H1 (cell line): Measurements from ENCODE around the gene RPS15. TPM values are rescaled to one million over a fixed set of nuclear protein-coding genes. Genes with fewer than 3 reads are reported as not detected.

Source experiments
- CTCF ChIA-PET: fragments of 300-600 bp; sonication (Branson Sonifier 250); formaldehyde crosslinking; loops from one replicate; lab custom pipeline; 2021; ENCODE audit not compliant: partially characterized antibody; lab: Charles Lee
- POLR2A ChIA-PET: fragments of 300-600 bp; sonication (Branson Sonifier 250); formaldehyde crosslinking; loops from one replicate; lab custom pipeline; 2021; ENCODE audit warnings: inconsistent platforms; ENCODE audit not compliant: partially characterized antibody; lab: Charles Lee
- DNase-seq, 2 experiments: peaks; one replicate each; pipeline versions ENCODE4 v3.0.0 to v3.0.0-alpha.2; 2010 to 2022; ENCODE audit warnings: low spot score in 2 of 2, low read depth in 1 of 2, mixed read lengths in 1 of 2
- FAIRE-seq: peaks from 2 replicates; lab custom pipeline; 2011; peaks lifted over from hg19 to GRCh38; lab: Jason Lieb, UNC
- H2AFZ ChIP-seq: 2 replicates; pipeline ENCODE4 v1.8.1; 2012; ENCODE audit warnings: low read length, inconsistent platforms
- H2AK5ac ChIP-seq: 2 replicates; pipeline ENCODE4 v1.6.1; 2013; ENCODE audit warnings: low read depth, low read length
- H2BK120ac ChIP-seq: replicated peaks from 2 replicates; pipeline ENCODE3; 2013; ENCODE audit warnings: low read depth, low read length, inconsistent platforms
- H2BK12ac ChIP-seq: 2 replicates; pipeline ENCODE4 v1.6.1; 2013; ENCODE audit warnings: low read depth, low read length
- H2BK15ac ChIP-seq: 2 replicates; pipeline ENCODE4 v1.6.1; 2013; ENCODE audit warnings: low read length
- H2BK20ac ChIP-seq: 2 replicates; pipeline ENCODE4 v1.6.1; 2013; ENCODE audit warnings: low read length
- H2BK5ac ChIP-seq: 2 replicates; pipeline ENCODE4 v1.6.1; 2013; ENCODE audit warnings: low read depth, low read length
- H3K14ac ChIP-seq: 2 replicates; pipeline ENCODE4 v1.6.1; 2013; ENCODE audit warnings: inconsistent platforms; ENCODE audit not compliant: insufficient read length
- H3K18ac ChIP-seq: 2 replicates; pipeline ENCODE4 v1.6.1; 2013; ENCODE audit warnings: low read length; ENCODE audit errors: extremely low read depth
- H3K23ac ChIP-seq: 2 replicates; pipeline ENCODE4 v1.6.1; 2013; ENCODE audit warnings: inconsistent platforms; ENCODE audit not compliant: insufficient read length
- H3K23me2 ChIP-seq: 2 replicates; pipeline ENCODE4 v1.6.1; 2013; ENCODE audit warnings: low read depth, low read length
- H3K27ac ChIP-seq: 2 replicates; pipeline ENCODE4 v1.6.1; 2011; ENCODE audit warnings: low read depth, low read length, inconsistent platforms
- H3K27me3 ChIP-seq, 4 experiments: replicated peaks in 1 of 4; 1 replicate in 1 of 4; 2 replicates in 3 of 4; pipeline versions ENCODE4 v1.6.1 to v1.8.1; 2011 to 2013; ENCODE audit warnings: low read length in 3 of 4, mild to moderate bottlenecking in 3 of 4, inconsistent platforms in 2 of 4, mixed read lengths in 2 of 4, moderate library complexity in 1 of 4; ENCODE audit not compliant: control insufficient read depth in 3 of 4, insufficient read depth in 3 of 4; ENCODE audit errors: extremely low read depth in 1 of 4
- H3K36me3 ChIP-seq, 4 experiments: 2 replicates each; pipeline versions ENCODE4 v1.6.1 to v1.8.1; 2011 to 2013; ENCODE audit warnings: mild to moderate bottlenecking in 4 of 4, low read length in 3 of 4, moderate library complexity in 2 of 4, control low read depth in 1 of 4, inconsistent platforms in 1 of 4; ENCODE audit not compliant: insufficient read depth in 4 of 4, control insufficient read depth in 2 of 4
- H3K4ac ChIP-seq: replicated peaks from 2 replicates; pipeline ENCODE3; 2013; ENCODE audit warnings: low read length, low read depth, mixed read lengths, inconsistent platforms; ENCODE audit not compliant: insufficient read length
- H3K4me1 ChIP-seq, 4 experiments: replicated peaks in 1 of 4; 1 replicate in 1 of 4; 2 replicates in 3 of 4; pipeline versions ENCODE4 v1.6.1 to v1.8.1; 2011 to 2013; ENCODE audit warnings: low read length in 3 of 4, inconsistent platforms in 2 of 4, mixed read lengths in 1 of 4; ENCODE audit not compliant: insufficient read depth in 4 of 4, control insufficient read depth in 3 of 4
- H3K4me2 ChIP-seq, 2 experiments: 2 replicates each; pipeline versions ENCODE4 v1.6.1 to v1.8.1; 2011 to 2013; ENCODE audit warnings: low read depth in 2 of 2, low read length in 2 of 2, control low read depth in 1 of 2, inconsistent platforms in 1 of 2, mild to moderate bottlenecking in 1 of 2; ENCODE audit not compliant: insufficient read depth in 1 of 2
- H3K4me3 ChIP-seq, 4 experiments: fragments of 200-600, 300-600 bp in 1 of 4; sonication (generic), shearing (Covaris generic), sonication (Bioruptor Twin) in 1 of 4; 2 replicates each; pipeline versions ENCODE4 v1.5.1 to v1.8.1; 2011 to 2016; ENCODE audit warnings: low read length in 4 of 4, low read depth in 3 of 4, control low read depth in 2 of 4, inconsistent platforms in 2 of 4, mild to moderate bottlenecking in 2 of 4, mixed read lengths in 1 of 4, moderate library complexity in 1 of 4; ENCODE audit not compliant: insufficient read depth in 2 of 4; ENCODE audit errors: extremely low read depth in 1 of 4
- H3K56ac ChIP-seq: replicated peaks from 2 replicates; pipeline ENCODE3; 2013; ENCODE audit warnings: low read depth, mild to moderate bottlenecking, mixed read lengths, low read length, inconsistent platforms; ENCODE audit not compliant: insufficient read length
- H3K79me1 ChIP-seq: 2 replicates; pipeline ENCODE4 v1.6.1; 2013; ENCODE audit warnings: low read depth, low read length, control low read depth
- H3K79me2 ChIP-seq, 2 experiments: 2 replicates each; pipeline versions ENCODE4 v1.6.1 to v1.8.1; 2012 to 2013; ENCODE audit warnings: low read length in 2 of 2, mild to moderate bottlenecking in 2 of 2, inconsistent platforms in 1 of 2; ENCODE audit not compliant: insufficient read depth in 2 of 2, control insufficient read depth in 1 of 2
- H3K9ac ChIP-seq, 4 experiments: replicated peaks in 1 of 4; 1 replicate in 1 of 4; 2 replicates in 3 of 4; pipeline versions ENCODE4 v1.6.1 to v1.8.1; 2011 to 2013; ENCODE audit warnings: low read depth in 3 of 4, low read length in 3 of 4, control low read depth in 2 of 4, mild to moderate bottlenecking in 2 of 4, moderate library complexity in 2 of 4, inconsistent platforms in 1 of 4; ENCODE audit errors: extremely low read depth in 1 of 4
- H3K9me3 ChIP-seq, 2 experiments: 2 replicates each; pipeline versions ENCODE4 v1.6.1 to v1.8.1; 2012 to 2013; ENCODE audit warnings: mild to moderate bottlenecking in 2 of 2, moderate library complexity in 2 of 2, control low read depth in 1 of 2, inconsistent platforms in 1 of 2, low read depth in 1 of 2, low read length in 1 of 2, mixed read lengths in 1 of 2; ENCODE audit not compliant: insufficient read depth in 2 of 2
- H4K20me1 ChIP-seq, 2 experiments: replicated peaks in 1 of 2; 2 replicates each; pipeline versions ENCODE3 to v1.8.1; 2011 to 2013; ENCODE audit warnings: inconsistent platforms in 2 of 2, low read length in 2 of 2, mild to moderate bottlenecking in 1 of 2; ENCODE audit not compliant: insufficient read depth in 2 of 2, control insufficient read depth in 1 of 2
- H4K5ac ChIP-seq: 2 replicates; pipeline ENCODE4 v1.6.1; 2013; ENCODE audit warnings: low read length, low read depth, mixed read lengths, inconsistent platforms; ENCODE audit not compliant: insufficient read length
- H4K8ac ChIP-seq: 2 replicates; pipeline ENCODE4 v1.8.0; 2013; ENCODE audit warnings: mild to moderate bottlenecking, moderate library complexity, low read length, inconsistent platforms; ENCODE audit not compliant: insufficient read depth; ENCODE audit errors: extremely low read depth
- H4K91ac ChIP-seq: replicated peaks from 2 replicates; pipeline ENCODE3; 2013; ENCODE audit warnings: low read length, mixed read lengths, inconsistent platforms; ENCODE audit not compliant: insufficient read length
- CTCF ChIP-seq, 3 experiments: IDR thresholded peaks; 1 replicate in 2 of 3; 2 replicates in 1 of 3; pipeline versions ENCODE4 v1.5.1 to v1.6.1; 2011; ENCODE audit warnings: low read length in 3 of 3, mild to moderate bottlenecking in 3 of 3, inconsistent platforms in 2 of 3, low read depth in 1 of 3, moderate library complexity in 1 of 3; ENCODE audit not compliant: insufficient read depth in 1 of 3; ENCODE audit errors: control extremely low read depth in 1 of 3
- FOSL1 ChIP-seq: IDR thresholded peaks from 2 replicates; pipeline ENCODE4 v1.6.1; 2011; ENCODE audit warnings: mild to moderate bottlenecking, low read depth, low read length, moderate library complexity; ENCODE audit not compliant: insufficient read depth
- GTF2F1 ChIP-seq: IDR thresholded peaks from 2 replicates; pipeline ENCODE4 v1.6.1; 2012; ENCODE audit warnings: low read depth, low read length, improper control_type of control experiment, borderline replicate concordance
- HDAC6 ChIP-seq: IDR thresholded peaks from one replicate; pipeline ENCODE4 v1.7.1; 2012; ENCODE audit warnings: low read depth, mild to moderate bottlenecking, inconsistent platforms, low read length, moderate library complexity
- KDM4A ChIP-seq: IDR thresholded peaks from one replicate; pipeline ENCODE4 v1.7.1; 2012; ENCODE audit warnings: low read depth, mild to moderate bottlenecking, moderate library complexity, low read length, inconsistent platforms; ENCODE audit not compliant: severe bottlenecking
- POLR2AphosphoS5 ChIP-seq: IDR thresholded peaks from 2 replicates; pipeline ENCODE4 v1.6.1; 2011; ENCODE audit warnings: low read depth, low read length
- RXRA ChIP-seq: IDR thresholded peaks from 2 replicates; pipeline ENCODE4 v1.6.1; 2011; ENCODE audit warnings: low read depth, mild to moderate bottlenecking, low read length, moderate library complexity; ENCODE audit not compliant: insufficient read depth
- SIRT6 ChIP-seq: IDR thresholded peaks from one replicate; pipeline ENCODE4 v1.7.1; 2012; ENCODE audit warnings: low read length, inconsistent platforms
- YY1 ChIP-seq: IDR thresholded peaks from 2 replicates; pipeline ENCODE4 v1.6.1; 2011; ENCODE audit warnings: low read depth, mild to moderate bottlenecking, low read length
- WGBS, 2 experiments: shearing (Covaris generic) in 1 of 2; methylation state at CpG; one replicate each; pipeline versions ENCODE4 v1.1.6 to v1.1.7; 2013 to 2015; ENCODE audit warnings: low lambda C conversion rate in 2 of 2, mixed read lengths in 2 of 2, inconsistent platforms in 1 of 2, low coverage in 1 of 2, missing lambda C conversion rate in 1 of 2; ENCODE audit not compliant: insufficient replicate concordance in 2 of 2, insufficient coverage in 1 of 2, insufficient read length in 1 of 2; ENCODE audit errors: extremely low coverage in 1 of 2, missing lambda C conversion rate in 1 of 2; 5-methylcytosine and 5-hydroxymethylcytosine counted together
- polyA plus RNA-seq, 7 experiments: library from polyadenylated mRNA; depleted of rRNA in 3 of 7; stranded (reverse) in 5 of 7; unstranded in 2 of 7; fragments of >200 nt in 5 of 7; fragments of 200-250 nt in 2 of 7; gene quantifications; 1 replicate in 5 of 7; 2 replicates in 1 of 7; 4 replicates in 1 of 7; pipeline versions ENCODE4 v1.2.1 to v1.2.3, GENCODE V29; 2011 to 2013; ENCODE audit warnings: missing spikeins in 2 of 7, mixed read lengths in 2 of 7
- total RNA-seq: library from RNA; stranded (reverse); fragmentation: NEBNext Ultra II Directional; extraction: Animal tissue kit (Norgen Biotek cat#: 25700); gene quantifications from 2 replicates; pipeline ENCODE4 v1.2.1, GENCODE V29; 2021

Gene RPS15
- total and polyA plus RNA-seq, 2 of the 8 experiments (the other 6 are each of a cell fraction or from before 2014, with no cell fraction given): 1,562 to 3,890 TPM

- no peak overlapping the region for H3K18ac ChIP-seq
- no peaks in the 10 kb centered on the region for H3K36me3 ChIP-seq
- H3K56ac ChIP-seq: no peak overlapping the region
- no peak overlapping the region for H4K91ac ChIP-seq
- H3K4ac ChIP-seq: no peak overlapping the region
- H2AK5ac ChIP-seq: no peak overlapping the region
- H3K27me3 ChIP-seq: peaks cover 34 to 58% (median 52%) of the 10 kb centered on the region in 4 experiments
- H2BK120ac ChIP-seq: no peak overlapping the region
- no peak overlapping the region for H3K4me3 ChIP-seq
- ChIA-PET POLR2A (interaction anchor here (1.9 kb wide), 1 partner anchor 179 kb away, joined by 6 read pairs; the partner anchor contains the start of gene CIRBP), CTCF (interaction anchor here (0.6 to 1.3 kb wide), 4 partner anchors 12 to 34 kb away, joined by 3 to 6 read pairs (median 4); no protein-coding TSS in a partner anchor)
- no peaks in the 10 kb centered on the region for H3K79me1 ChIP-seq
- H3K79me2 ChIP-seq: no peaks in the 10 kb centered on the region
- H3K27ac ChIP-seq: no peak overlapping the region
- H4K8ac ChIP-seq: no peak overlapping the region
- TF ChIP-seq YY1 (no peak), KDM4A (no peak), SIRT6 (no peak), HDAC6 (no peak), CTCF (IDR thresholded peaks at IDR 0.05; ENCODE audit: control extremely low read depth in 1 of 3, insufficient read depth in 1 of 3, low read depth in 1 of 3, low read length in 3 of 3) (no peak), POLR2AphosphoS5 (no peak), RXRA (no peak), GTF2F1 (no peak), FOSL1 (no peak)
- H3K9ac ChIP-seq: no peak overlapping the region
- H2AFZ ChIP-seq: no peak overlapping the region
- peaks cover 13 to 14% of the 10 kb centered on the region in 2 experiments for H4K20me1 ChIP-seq
- H2BK20ac ChIP-seq: no peak overlapping the region
- H2BK15ac ChIP-seq: no peak overlapping the region
- no peak overlapping the region for H3K4me2 ChIP-seq
- H3K23me2 ChIP-seq: peaks cover 4% of the 10 kb centered on the region; the same call in 1 of the 2 replicates
- H3K14ac ChIP-seq: no peak overlapping the region
- H4K5ac ChIP-seq: no peak overlapping the region
- no peak overlapping the region for H3K23ac ChIP-seq
- WGBS, 2 experiments: 88% methylated on average over 9 of the region's 9 CpGs; no CpG with 5 or more reads in 1 of the 2 experiments
- peaks cover 0 to 37% (median 23%) of the 10 kb centered on the region in 4 experiments; a peak in 6 of 7 replicates for H3K4me1 ChIP-seq
- H2BK5ac ChIP-seq: no peak overlapping the region
- H3K9me3 ChIP-seq: no peaks in the 10 kb centered on the region
- H2BK12ac ChIP-seq: no peak overlapping the region
- no peak for FAIRE-seq
- no peak for DNase-seq
Observed at GRCh38 chr19:1447944-1448343, 9.7 kb downstream of the RPS15 start.
